Measurements from ENCODE around the gene PLEK. TPM values are rescaled to one million over a fixed set of nuclear protein-coding genes. Genes with fewer than 3 reads are reported as not detected.

PLEK gene
- total and polyA plus RNA-seq, 11 donors, result 1.3 to 90.0 (median 3.1) TPM

GRCh38 chr2:68318914-68319397 is 46.1 kb upstream of the PLEK start:
- intact Hi-C loops (cut with DNase I), result loop anchor here in 1 of 10 donors (2.0 kb wide), 1 partner anchor 66 kb away; the partner anchor contains the start of gene PPP3R1
- peaks cover 0 to 28% (median 21%) of the 10 kb centered on the region in 9 donors for H3K36me3 ChIP-seq
- peaks cover 0 to 8% (median 0%) of the 10 kb centered on the region in 12 donors for H3K9me3 ChIP-seq
- TF ChIP-seq POLR2A (IDR thresholded peaks at IDR 0.05) (no peak), CTCF (IDR thresholded peaks at IDR 0.05) (no peak)
- H3K27me3 ChIP-seq, result peaks cover 0 to 9% (median 0%) of the 10 kb centered on the region in 9 donors
- H3K27ac ChIP-seq, result peak overlapping the region; percentile 91 to 99 (median 97)
- peaks cover 0 to 25% (median 12%) of the 10 kb centered on the region in 12 donors for H3K4me1 ChIP-seq
- WGBS, 4 donors, result 3 to 8% (median 5%) methylated on average over 17 to 27 of the region's 27 CpGs
- DNase-seq (peak in 4 of 5 donors; percentile 46 to 64 (median 53)), ATAC-seq (peak; percentile 13 to 73 (median 63))
- peak overlapping the region; percentile 70 to 92 (median 84) for H3K4me3 ChIP-seq

- Histone ChIP-seq H3K4me3 (peak within 1 kb of the TSS; percentile 70 to 92 (median 84)), H3K27me3 (peaks cover 0 to 9% (median 0%) of the 10 kb centered on the region in 9 donors), H3K4me1 (peaks cover 0 to 25% (median 12%) of the 10 kb centered on the region in 12 donors), H3K9me3 (peaks cover 0 to 2% (median 0%) of the 10 kb centered on the region in 12 donors), H3K27ac (peak within 1 kb of the TSS; percentile 91 to 99 (median 97)), H3K36me3 (peaks cover 0 to 24% (median 19%) of the 10 kb centered on the region in 9 donors)
- DNase-seq (peak; percentile 81 to 85 (median 85)), ATAC-seq (peak; percentile 75 to 93 (median 86))
- WGBS, 4 donors, result 0 to 1% (median 0%) methylated on average over 19 to 64 of the region's 64 CpGs
- peak in 1 of 12 donors; percentile 30 for TF ChIP-seq CTCF (IDR thresholded peaks at IDR 0.05)
- peak in 1 of 2 donors; percentile 48 for TF ChIP-seq POLR2A (IDR thresholded peaks at IDR 0.05)
- intact Hi-C loops (cut with DNase I), result loop anchor here in 1 of 10 donors (2.0 kb wide), 1 partner anchor 67 kb away; the partner anchor contains the start of gene PPP3R1
Measured at GRCh38 chr2:68319398-68320117, 45.5 kb upstream of the PLEK start, which contains the start of gene CNRIP1. Gene CNRIP1, minus strand, starts transcription at chr2:68319949. Its CDS starts 549 bp downstream, at chr2:68319400.

- ATAC-seq, result peak in 2 of 4 donors; percentile 3 to 5
- H3K4me1 ChIP-seq, result peaks cover 0 to 25% (median 12%) of the 10 kb centered on the region in 12 donors
Measured at GRCh38 chr2:68320118-68320641, 44.9 kb upstream of the PLEK start.

More at GRCh38 chr2:68320118-68320641, 44.9 kb upstream of the PLEK start:
- peaks cover 0 to 9% (median 0%) of the 10 kb centered on the region in 9 donors for H3K27me3 ChIP-seq
- H3K9me3 ChIP-seq, result no peaks in the 10 kb centered on the region
- H3K4me3 ChIP-seq, result peak overlapping the region; percentile 70 to 92 (median 84)
- H3K27ac ChIP-seq, result peak overlapping the region; percentile 91 to 99 (median 97)
- peak in 3 of 5 donors; percentile 12 to 26 (median 25) for DNase-seq
- WGBS, 4 donors, result 6 to 9% (median 7%) methylated on average over 11 of the region's 11 CpGs
- no peak for TF ChIP-seq CTCF (IDR thresholded peaks at IDR 0.05)
- no peak for TF ChIP-seq POLR2A (IDR thresholded peaks at IDR 0.05)
- intact Hi-C loops (cut with DNase I), result no loop called here
- H3K36me3 ChIP-seq, result peaks cover 0 to 18% (median 14%) of the 10 kb centered on the region in 9 donors

Measured in heart left ventricle (tissue), 16 donors.